ENCODE measurements around the gene FAM210B. TPM values are rescaled to one million over a fixed set of nuclear protein-coding genes. Genes with fewer than 3 reads are reported as not detected.

The FAM210B gene
- total and polyA plus RNA-seq, 2 experiments from 2014 or later, result 15.4 to 16.2 TPM

GRCh38 chr20:56392132-56392880 lies 33.5 kb downstream of the FAM210B start, which contains the start of the genes AURKA and CSTF1:
AURKA (minus strand) TSS chr20:56392215; CDS start chr20:56388197, 4,018 bp downstream.
CSTF1 (plus strand) TSS chr20:56392645; CDS start chr20:56395553, 2,908 bp downstream.
- Histone ChIP-seq H3K27me3 (ENCODE audit: insufficient read depth) (no peaks in the 10 kb centered on the region), H3K4me1 (ENCODE audit: insufficient read depth) (peaks cover 15% of the 10 kb centered on the region), H3F3A (replicated peaks; ENCODE audit: low read depth) (0 out of 2 replicates have a peak, but pooled peaks cover under 1% of the 10 kb centered on the region), H2AFZ (peak within 1 kb of the TSS; percentile 72), H3K79me2 (replicated peaks; ENCODE audit: insufficient read depth) (peaks cover 75% of the 10 kb centered on the region), H3K36me3 (ENCODE audit: insufficient read depth) (peaks cover 39% of the 10 kb centered on the region), H3K4me2 (peak within 1 kb of the TSS; percentile 90), H3K27ac (ENCODE audit: low read depth) (peak within 1 kb of the TSS; percentile 91), H3K9me2 (ENCODE audit: insufficient read depth) (no peaks in the 10 kb centered on the region), H4K20me1 (replicated peaks; ENCODE audit: insufficient read depth) (peaks cover 25% of the 10 kb centered on the region), H3K4me3 (peak within 1 kb of the TSS; percentile 92)
- no peak within 1 kb of the TSS for H3K4me3 Mint-ChIP-seq
- peak; percentile 47 for TF ChIP-seq POLR2AphosphoS5 (IDR thresholded peaks at IDR 0.05; ENCODE audit: low read depth)
- TF ChIP-seq CTCF (conservative IDR thresholded peaks at IDR 0.05; ENCODE audit: low read depth in 2 of 2), result no peak
- TF ChIP-seq ZNF114 (CRISPR knock-in tag; IDR thresholded peaks at IDR 0.05), result 0 out of 2 replicates have a peak, but pooled peaks have one; percentile 54
- TF ChIP-seq, protein P1, sequence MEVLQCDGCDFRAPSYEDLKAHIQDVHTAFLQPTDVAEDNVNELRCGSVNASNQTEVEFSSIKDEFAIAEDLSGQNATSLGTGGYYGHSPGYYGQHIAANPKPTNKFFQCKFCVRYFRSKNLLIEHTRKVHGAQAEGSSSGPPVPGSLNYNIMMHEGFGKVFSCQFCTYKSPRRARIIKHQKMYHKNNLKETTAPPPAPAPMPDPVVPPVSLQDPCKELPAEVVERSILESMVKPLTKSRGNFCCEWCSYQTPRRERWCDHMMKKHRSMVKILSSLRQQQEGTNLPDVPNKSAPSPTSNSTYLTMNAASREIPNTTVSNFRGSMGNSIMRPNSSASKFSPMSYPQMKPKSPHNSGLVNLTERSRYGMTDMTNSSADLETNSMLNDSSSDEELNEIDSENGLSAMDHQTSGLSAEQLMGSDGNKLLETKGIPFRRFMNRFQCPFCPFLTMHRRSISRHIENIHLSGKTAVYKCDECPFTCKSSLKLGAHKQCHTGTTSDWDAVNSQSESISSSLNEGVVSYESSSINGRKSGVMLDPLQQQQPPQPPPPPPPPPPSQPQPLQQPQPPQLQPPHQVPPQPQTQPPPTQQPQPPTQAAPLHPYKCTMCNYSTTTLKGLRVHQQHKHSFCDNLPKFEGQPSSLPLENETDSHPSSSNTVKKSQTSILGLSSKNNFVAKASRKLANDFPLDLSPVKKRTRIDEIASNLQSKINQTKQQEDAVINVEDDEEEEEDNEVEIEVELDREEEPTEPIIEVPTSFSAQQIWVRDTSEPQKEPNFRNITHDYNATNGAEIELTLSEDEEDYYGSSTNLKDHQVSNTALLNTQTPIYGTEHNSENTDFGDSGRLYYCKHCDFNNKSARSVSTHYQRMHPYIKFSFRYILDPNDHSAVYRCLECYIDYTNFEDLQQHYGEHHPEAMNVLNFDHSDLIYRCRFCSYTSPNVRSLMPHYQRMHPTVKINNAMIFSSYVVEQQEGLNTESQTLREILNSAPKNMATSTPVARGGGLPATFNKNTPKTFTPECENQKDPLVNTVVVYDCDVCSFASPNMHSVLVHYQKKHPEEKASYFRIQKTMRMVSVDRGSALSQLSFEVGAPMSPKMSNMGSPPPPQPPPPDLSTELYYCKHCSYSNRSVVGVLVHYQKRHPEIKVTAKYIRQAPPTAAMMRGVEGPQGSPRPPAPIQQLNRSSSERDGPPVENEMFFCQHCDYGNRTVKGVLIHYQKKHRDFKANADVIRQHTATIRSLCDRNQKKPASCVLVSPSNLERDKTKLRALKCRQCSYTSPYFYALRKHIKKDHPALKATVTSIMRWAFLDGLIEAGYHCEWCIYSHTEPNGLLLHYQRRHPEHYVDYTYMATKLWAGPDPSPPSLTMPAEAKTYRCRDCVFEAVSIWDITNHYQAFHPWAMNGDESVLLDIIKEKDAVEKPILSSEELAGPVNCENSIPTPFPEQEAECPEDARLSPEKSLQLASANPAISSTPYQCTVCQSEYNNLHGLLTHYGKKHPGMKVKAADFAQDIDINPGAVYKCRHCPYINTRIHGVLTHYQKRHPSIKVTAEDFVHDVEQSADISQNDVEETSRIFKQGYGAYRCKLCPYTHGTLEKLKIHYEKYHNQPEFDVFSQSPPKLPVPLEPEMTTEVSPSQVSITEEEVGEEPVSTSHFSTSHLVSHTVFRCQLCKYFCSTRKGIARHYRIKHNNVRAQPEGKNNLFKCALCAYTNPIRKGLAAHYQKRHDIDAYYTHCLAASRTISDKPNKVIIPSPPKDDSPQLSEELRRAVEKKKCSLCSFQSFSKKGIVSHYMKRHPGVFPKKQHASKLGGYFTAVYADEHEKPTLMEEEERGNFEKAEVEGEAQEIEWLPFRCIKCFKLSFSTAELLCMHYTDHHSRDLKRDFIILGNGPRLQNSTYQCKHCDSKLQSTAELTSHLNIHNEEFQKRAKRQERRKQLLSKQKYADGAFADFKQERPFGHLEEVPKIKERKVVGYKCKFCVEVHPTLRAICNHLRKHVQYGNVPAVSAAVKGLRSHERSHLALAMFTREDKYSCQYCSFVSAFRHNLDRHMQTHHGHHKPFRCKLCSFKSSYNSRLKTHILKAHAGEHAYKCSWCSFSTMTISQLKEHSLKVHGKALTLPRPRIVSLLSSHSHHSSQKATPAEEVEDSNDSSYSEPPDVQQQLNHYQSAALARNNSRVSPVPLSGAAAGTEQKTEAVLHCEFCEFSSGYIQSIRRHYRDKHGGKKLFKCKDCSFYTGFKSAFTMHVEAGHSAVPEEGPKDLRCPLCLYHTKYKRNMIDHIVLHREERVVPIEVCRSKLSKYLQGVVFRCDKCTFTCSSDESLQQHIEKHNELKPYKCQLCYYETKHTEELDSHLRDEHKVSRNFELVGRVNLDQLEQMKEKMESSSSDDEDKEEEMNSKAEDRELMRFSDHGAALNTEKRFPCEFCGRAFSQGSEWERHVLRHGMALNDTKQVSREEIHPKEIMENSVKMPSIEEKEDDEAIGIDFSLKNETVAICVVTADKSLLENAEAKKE (CRISPR knock-in tag; IDR thresholded peaks at IDR 0.05), result no peak
- TF ChIP-seq, protein P2, sequence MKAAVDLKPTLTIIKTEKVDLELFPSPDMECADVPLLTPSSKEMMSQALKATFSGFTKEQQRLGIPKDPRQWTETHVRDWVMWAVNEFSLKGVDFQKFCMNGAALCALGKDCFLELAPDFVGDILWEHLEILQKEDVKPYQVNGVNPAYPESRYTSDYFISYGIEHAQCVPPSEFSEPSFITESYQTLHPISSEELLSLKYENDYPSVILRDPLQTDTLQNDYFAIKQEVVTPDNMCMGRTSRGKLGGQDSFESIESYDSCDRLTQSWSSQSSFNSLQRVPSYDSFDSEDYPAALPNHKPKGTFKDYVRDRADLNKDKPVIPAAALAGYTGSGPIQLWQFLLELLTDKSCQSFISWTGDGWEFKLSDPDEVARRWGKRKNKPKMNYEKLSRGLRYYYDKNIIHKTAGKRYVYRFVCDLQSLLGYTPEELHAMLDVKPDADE (IDR thresholded peaks at IDR 0.05), result peak; percentile 80
- TF ChIP-seq ZNF331 (CRISPR knock-in tag; IDR thresholded peaks at IDR 0.05; ENCODE audit: low read depth), result no peak
- peak; percentile 95 for TF ChIP-seq CREB1 (CRISPR knock-in tag; IDR thresholded peaks at IDR 0.05; ENCODE audit: low read depth)
- no peak for TF ChIP-seq NANOG (IDR thresholded peaks at IDR 0.05; ENCODE audit: borderline replicate concordance)
- TF ChIP-seq REST (IDR thresholded peaks at IDR 0.05; ENCODE audit: unreplicated experiment), result no peak
- TF ChIP-seq EZH2 (IDR thresholded peaks at IDR 0.05; ENCODE audit: low read depth, unreplicated experiment), result no peak
- peaks cover 6% of the 10 kb centered on the region for H3K27me3 Mint-ChIP-seq (ENCODE audit: insufficient read depth, low read depth, poor library complexity)
- ATAC-seq (peak; percentile 95), DNase-seq (ENCODE audit: low spot score) (peak; percentile 99)
- no peaks in the 10 kb centered on the region; the same call in 2 of the 3 replicates for H3K9me3 Mint-ChIP-seq
- H3K4me1 Mint-ChIP-seq, result peaks cover 9% of the 10 kb centered on the region
- peaks cover 62% of the 10 kb centered on the region for H3K36me3 Mint-ChIP-seq (ENCODE audit: low read depth)
- peak within 1 kb of the TSS; percentile 85 for H3K27ac Mint-ChIP-seq
